CD14-positive monocyte (primary cell): Measurements from ENCODE around the gene CNTN5. TPM values are rescaled to one million over a fixed set of nuclear protein-coding genes. Genes with fewer than 3 reads are reported as not detected.

ENCODE experiments used
- DNase-seq, 3 donors: peaks; one replicate each; pipeline ENCODE4 v3.0.0-alpha.2; 2011 to 2022
- H2AFZ ChIP-seq: 2 replicates; pipeline ENCODE4 v1.6.0; 2012; ENCODE audit warnings: mild to moderate bottlenecking, low read depth, low read length, inconsistent platforms; ENCODE audit not compliant: insufficient read depth, poor library complexity, severe bottlenecking
- H3K27ac ChIP-seq, 2 donors: 1 replicate in 1 of 2; 2 replicates in 1 of 2; pipeline ENCODE4 v1.5.1; 2012 to 2013; ENCODE audit warnings: low read length in 2 of 2, control low read depth in 1 of 2, inconsistent platforms in 1 of 2, low read depth in 1 of 2, mild to moderate bottlenecking in 1 of 2
- H3K27me3 ChIP-seq, 2 donors: one replicate each; pipeline versions ENCODE4 v1.6.0 to v1.6.1; 2011 to 2013; ENCODE audit warnings: low read length in 2 of 2; ENCODE audit not compliant: control insufficient read depth in 2 of 2, insufficient read depth in 2 of 2
- H3K36me3 ChIP-seq, 2 donors: replicated peaks in 1 of 2; 1 replicate in 1 of 2; 2 replicates in 1 of 2; pipeline versions ENCODE4 v1.5.1 to v1.6.1; 2012 to 2013; ENCODE audit warnings: low read length in 2 of 2, control low read depth in 1 of 2, inconsistent platforms in 1 of 2, mild to moderate bottlenecking in 1 of 2; ENCODE audit not compliant: insufficient read depth in 2 of 2, control insufficient read depth in 1 of 2
- H3K4me1 ChIP-seq, 2 donors: 1 replicate in 1 of 2; 2 replicates in 1 of 2; pipeline versions ENCODE4 v1.5.1 to v1.6.1; 2012 to 2013; ENCODE audit warnings: low read length in 2 of 2, control low read depth in 1 of 2, inconsistent platforms in 1 of 2, mild to moderate bottlenecking in 1 of 2, moderate library complexity in 1 of 2; ENCODE audit not compliant: insufficient read depth in 2 of 2, control insufficient read depth in 1 of 2
- H3K4me2 ChIP-seq: replicated peaks from 2 replicates; pipeline ENCODE3; 2012; ENCODE audit warnings: low read length, moderate library complexity, mild to moderate bottlenecking; ENCODE audit not compliant: poor library complexity, severe bottlenecking; ENCODE audit errors: extremely low read depth
- H3K4me3 ChIP-seq, 3 experiments: fragments of 200-600 bp in 1 of 3; sonication (generic) in 1 of 3; replicated peaks in 1 of 3; 1 replicate in 2 of 3; 2 replicates in 1 of 3; pipeline ENCODE4 v1.5.1; 2011 to 2013; ENCODE audit warnings: low read length in 3 of 3, mild to moderate bottlenecking in 3 of 3, control low read depth in 2 of 3, low read depth in 2 of 3, inconsistent platforms in 1 of 3, moderate library complexity in 1 of 3
- H3K79me2 ChIP-seq: 2 replicates; pipeline ENCODE4 v1.6.0; 2012; ENCODE audit warnings: mild to moderate bottlenecking, control low read depth, inconsistent platforms, low read length, moderate library complexity; ENCODE audit not compliant: insufficient read depth
- H3K9ac ChIP-seq: 2 replicates; pipeline ENCODE4 v1.6.0; 2017; ENCODE audit warnings: low read length, mild to moderate bottlenecking; ENCODE audit not compliant: insufficient read depth, poor library complexity, severe bottlenecking
- H3K9me3 ChIP-seq, 2 donors: replicated peaks in 1 of 2; 1 replicate in 1 of 2; 2 replicates in 1 of 2; pipeline versions ENCODE4 v1.5.1 to v1.6.1; 2012 to 2013; ENCODE audit warnings: low read length in 2 of 2, control low read depth in 1 of 2; ENCODE audit not compliant: control insufficient read depth in 1 of 2, insufficient read depth in 1 of 2
- H4K20me1 ChIP-seq: 2 replicates; pipeline ENCODE4 v1.6.0; 2012; ENCODE audit warnings: mild to moderate bottlenecking, low read length, control low read depth, moderate library complexity; ENCODE audit not compliant: insufficient read depth
- H3K27ac Mint-ChIP-seq, 7 donors: one replicate each; pipeline ENCODE4 v1.8.0; 2020; ENCODE audit warnings: mild to moderate bottlenecking in 7 of 7, mixed read lengths in 7 of 7, moderate library complexity in 6 of 7, inconsistent platforms in 2 of 7
- H3K27me3 Mint-ChIP-seq, 3 donors: one replicate each; pipeline ENCODE4 v1.8.0; 2021 to 2022; ENCODE audit warnings: low read depth in 3 of 3, mild to moderate bottlenecking in 3 of 3, mixed read lengths in 3 of 3, moderate library complexity in 3 of 3, inconsistent platforms in 1 of 3
- H3K36me3 Mint-ChIP-seq, 2 donors: one replicate each; pipeline ENCODE4 v1.8.0; 2020; ENCODE audit warnings: mixed read lengths in 2 of 2, inconsistent platforms in 1 of 2, mild to moderate bottlenecking in 1 of 2
- H3K4me1 Mint-ChIP-seq: one replicate; pipeline ENCODE4 v1.8.0; 2020; ENCODE audit warnings: mild to moderate bottlenecking, mixed read lengths
- H3K4me3 Mint-ChIP-seq, 2 donors: one replicate each; pipeline ENCODE4 v1.8.0; 2020; ENCODE audit warnings: mild to moderate bottlenecking in 2 of 2, mixed read lengths in 2 of 2, moderate library complexity in 1 of 2
- H3K9me3 Mint-ChIP-seq, 7 donors: one replicate each; pipeline ENCODE4 v1.8.0; 2020 to 2022; ENCODE audit warnings: mixed read lengths in 7 of 7, mild to moderate bottlenecking in 6 of 7, moderate library complexity in 6 of 7, inconsistent platforms in 2 of 7
- WGBS: methylation state at CpG from one replicate; pipeline ENCODE4 v1.1.5; 2013; ENCODE audit warnings: missing lambda C conversion rate; ENCODE audit not compliant: insufficient coverage; 5-methylcytosine and 5-hydroxymethylcytosine counted together
- intact Hi-C, 2 donors: fragments of 100-400 bp; cut with micrococcal nuclease; formaldehyde crosslinking; loops; one replicate each; pipeline versions ENCODE4 v1.15.0 to v1.15.1; 2023
- polyA plus RNA-seq, 3 donors: library from polyadenylated mRNA; depleted of rRNA in 1 of 3; unstranded in 2 of 3; stranded (reverse) in 1 of 3; fragments of 300-500 nt in 2 of 3; fragments of >200 nt in 1 of 3; fragmentation: Illumina TruSeq in 2 of 3; gene quantifications; 1 replicate in 2 of 3; 2 replicates in 1 of 3; pipeline ENCODE4 v1.2.3, GENCODE V29; 2012 to 2021
- TF ChIP-seq, protein P1 (sequence below): fragments of 200-600 bp; IDR thresholded peaks from one replicate; pipeline ENCODE4 v1.8.0; 2022; ENCODE audit warnings: antibody characterized with exemption, mild to moderate bottlenecking

The CNTN5 gene
- polyA plus RNA-seq, 3 donors, result not detected

DNA sequence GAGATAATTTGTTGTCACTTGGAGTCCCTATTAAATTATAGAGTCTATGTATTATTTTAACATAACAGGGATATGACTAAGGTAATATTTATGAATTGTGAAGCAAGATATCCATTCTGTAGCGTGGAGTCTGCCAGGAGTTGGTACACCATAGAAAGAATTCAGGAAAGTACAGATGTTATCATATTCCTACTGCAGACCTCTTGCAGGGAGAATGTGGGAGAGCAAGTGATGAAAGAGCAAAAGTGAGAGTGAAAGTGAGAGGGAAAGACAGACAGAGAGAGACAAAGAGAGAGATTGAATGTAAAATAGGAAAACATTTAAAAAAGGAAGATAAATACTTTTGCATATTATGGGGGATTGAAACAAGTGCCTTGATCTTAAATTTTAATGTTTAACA is 468.8 kb downstream of the CNTN5 start:
- no peak for DNase-seq
- Mint-ChIP-seq H3K27ac (no peak overlapping the region), H3K27me3 (no peaks in the 10 kb centered on the region), H3K4me1 (no peaks in the 10 kb centered on the region), H3K36me3 (no peaks in the 10 kb centered on the region), H3K4me3 (no peak overlapping the region), H3K9me3 (peaks cover 0 to 3% (median 0%) of the 10 kb centered on the region in 7 donors)
- Histone ChIP-seq H3K9me3 (no peaks in the 10 kb centered on the region), H2AFZ (no peak overlapping the region), H3K36me3 (no peaks in the 10 kb centered on the region), H3K27ac (no peak overlapping the region), H4K20me1 (no peaks in the 10 kb centered on the region), H3K9ac (no peak overlapping the region), H3K4me2 (no peak overlapping the region), H3K27me3 (no peaks in the 10 kb centered on the region), H3K4me1 (no peaks in the 10 kb centered on the region), H3K4me3 (no peak overlapping the region), H3K79me2 (no peaks in the 10 kb centered on the region)
- TF ChIP-seq, protein P1, sequence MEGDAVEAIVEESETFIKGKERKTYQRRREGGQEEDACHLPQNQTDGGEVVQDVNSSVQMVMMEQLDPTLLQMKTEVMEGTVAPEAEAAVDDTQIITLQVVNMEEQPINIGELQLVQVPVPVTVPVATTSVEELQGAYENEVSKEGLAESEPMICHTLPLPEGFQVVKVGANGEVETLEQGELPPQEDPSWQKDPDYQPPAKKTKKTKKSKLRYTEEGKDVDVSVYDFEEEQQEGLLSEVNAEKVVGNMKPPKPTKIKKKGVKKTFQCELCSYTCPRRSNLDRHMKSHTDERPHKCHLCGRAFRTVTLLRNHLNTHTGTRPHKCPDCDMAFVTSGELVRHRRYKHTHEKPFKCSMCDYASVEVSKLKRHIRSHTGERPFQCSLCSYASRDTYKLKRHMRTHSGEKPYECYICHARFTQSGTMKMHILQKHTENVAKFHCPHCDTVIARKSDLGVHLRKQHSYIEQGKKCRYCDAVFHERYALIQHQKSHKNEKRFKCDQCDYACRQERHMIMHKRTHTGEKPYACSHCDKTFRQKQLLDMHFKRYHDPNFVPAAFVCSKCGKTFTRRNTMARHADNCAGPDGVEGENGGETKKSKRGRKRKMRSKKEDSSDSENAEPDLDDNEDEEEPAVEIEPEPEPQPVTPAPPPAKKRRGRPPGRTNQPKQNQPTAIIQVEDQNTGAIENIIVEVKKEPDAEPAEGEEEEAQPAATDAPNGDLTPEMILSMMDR, result no peak
- no CpG with 5 or more reads among the region's 1 CpG for WGBS
- intact Hi-C loops, result no loop called here

DNA sequence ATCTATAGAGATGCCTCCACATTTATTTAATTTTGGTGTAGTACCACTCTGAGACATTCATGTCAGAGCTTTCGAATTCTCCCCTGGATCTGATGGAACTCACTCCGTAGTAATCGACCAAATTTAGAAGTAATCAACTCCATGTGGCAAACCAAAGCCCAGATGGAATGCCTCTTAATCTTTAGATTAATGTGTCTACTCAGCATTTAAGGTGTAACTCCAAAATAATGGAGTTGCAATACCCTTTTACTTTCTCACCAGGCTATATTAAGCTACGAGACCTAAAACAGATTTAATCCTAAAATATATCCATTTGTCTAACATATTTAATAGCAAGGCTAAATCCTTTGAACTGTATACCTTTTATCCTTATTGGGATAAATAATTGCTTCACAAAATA is 473.3 kb downstream of the CNTN5 start:
- Mint-ChIP-seq H3K36me3 (no peaks in the 10 kb centered on the region), H3K4me1 (no peaks in the 10 kb centered on the region), H3K27me3 (no peaks in the 10 kb centered on the region), H3K4me3 (no peak overlapping the region), H3K9me3 (peaks cover 0 to 3% (median 1%) of the 10 kb centered on the region in 7 donors), H3K27ac (no peak overlapping the region)
- Histone ChIP-seq H4K20me1 (no peaks in the 10 kb centered on the region), H3K79me2 (no peaks in the 10 kb centered on the region), H3K4me2 (no peak overlapping the region), H3K36me3 (no peaks in the 10 kb centered on the region), H3K27me3 (no peaks in the 10 kb centered on the region), H3K9me3 (no peaks in the 10 kb centered on the region), H3K27ac (no peak overlapping the region), H2AFZ (no peak overlapping the region), H3K4me1 (no peaks in the 10 kb centered on the region), H3K4me3 (no peak overlapping the region), H3K9ac (no peak overlapping the region)
- DNase-seq, result no peak
- intact Hi-C loops, result no loop called here
- 100% methylated on average over 2 of the region's 4 CpGs for WGBS
- TF ChIP-seq, protein P1, result no peak
